Liver (tissue), 3 donors: ENCODE data around the gene MOB3B.

Experiments used
- CTCF ChIP-seq: fragments of 150-350 bp; IDR thresholded peaks from 2 replicates; pipeline ENCODE4 v1.5.1; 2017; ENCODE audit warnings: improper control_type of control experiment, low read depth, low read length; ENCODE audit not compliant: missing input control
- RXRA ChIP-seq, 2 donors: IDR thresholded peaks; 2 replicates each; pipeline ENCODE4 v1.6.1; 2017 to 2018; ENCODE audit warnings: antibody characterized with exemption in 2 of 2, mild to moderate bottlenecking in 1 of 2
- TAF1 ChIP-seq: conservative IDR thresholded peaks from 2 replicates; pipeline ENCODE4 v1.6.1; 2016; ENCODE audit warnings: antibody characterized with exemption, mild to moderate bottlenecking
- donor health status: healthy.
- donor health status: healthy.

- TF ChIP-seq CTCF (no peak), TAF1 (no peak), RXRA (IDR thresholded peaks at IDR 0.05) (no peak)
Observed at GRCh38 chr9:27422279-27422834, 107.3 kb downstream of the MOB3B start.
